Neural progenitor cell (in vitro differentiated cells): Measurements from ENCODE around the gene FIBP.
"Not testable (repeated sequence)": the region's sequence is repeated elsewhere in the genome, so short reads cannot be mapped to it uniquely, and the experiment has no call there.

Experiments used
- CTCF ChIP-seq: fragments of 200-600 bp; sonication (generic); IDR thresholded peaks from 2 replicates; pipeline ENCODE4 v1.5.1; 2017; ENCODE audit warnings: antibody characterized with exemption, mild to moderate bottlenecking
- EZH2 ChIP-seq: fragments of 200-600 bp; sonication (generic); IDR thresholded peaks from 2 replicates; pipeline ENCODE4 v1.6.1; 2017; ENCODE audit warnings: antibody characterized with exemption, mild to moderate bottlenecking, moderate library complexity

GRCh38 chr11:65848693-65849092 lies 39.6 kb downstream of the FIBP start:
- TF ChIP-seq CTCF, EZH2: not testable (repeated sequence)
